GM08714 (cell line): Measurements from ENCODE around the gene TMCC2.

Source experiments
- H3K4me3 ChIP-seq: fragments of 200-500 bp; sonication (Bioruptor generic); 2 replicates; pipeline ENCODE4 v1.5.1; 2014; ENCODE audit warnings: mild to moderate bottlenecking, low read length, inconsistent platforms
- ZNF274 ChIP-seq: IDR thresholded peaks from 2 replicates; pipeline ENCODE4 v1.6.1; 2012; ENCODE audit warnings: mild to moderate bottlenecking, low read depth, low read length

Gene TMCC2

DNA sequence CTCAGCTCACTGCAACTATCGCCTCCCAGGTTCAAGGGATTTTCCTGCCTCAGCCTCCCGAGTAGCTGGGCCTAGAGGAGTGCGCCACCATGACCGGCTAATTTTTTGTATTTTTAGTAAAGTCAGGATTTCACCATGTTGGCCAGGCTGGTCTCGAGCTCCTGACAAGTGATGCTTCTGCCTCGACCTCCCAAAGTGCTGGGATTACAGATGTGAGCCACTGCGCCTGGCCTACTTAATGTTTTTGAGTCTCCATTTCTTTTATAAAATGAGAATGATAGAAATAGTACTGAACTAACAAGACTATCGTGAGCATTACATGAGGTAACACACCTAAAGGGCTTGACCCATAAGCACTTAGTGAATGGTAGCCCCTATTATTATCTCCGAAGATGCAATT, 72.4 kb downstream of the TMCC2 start:
- H3K4me3 ChIP-seq, result no peak overlapping the region
- no peak for TF ChIP-seq ZNF274

DNA sequence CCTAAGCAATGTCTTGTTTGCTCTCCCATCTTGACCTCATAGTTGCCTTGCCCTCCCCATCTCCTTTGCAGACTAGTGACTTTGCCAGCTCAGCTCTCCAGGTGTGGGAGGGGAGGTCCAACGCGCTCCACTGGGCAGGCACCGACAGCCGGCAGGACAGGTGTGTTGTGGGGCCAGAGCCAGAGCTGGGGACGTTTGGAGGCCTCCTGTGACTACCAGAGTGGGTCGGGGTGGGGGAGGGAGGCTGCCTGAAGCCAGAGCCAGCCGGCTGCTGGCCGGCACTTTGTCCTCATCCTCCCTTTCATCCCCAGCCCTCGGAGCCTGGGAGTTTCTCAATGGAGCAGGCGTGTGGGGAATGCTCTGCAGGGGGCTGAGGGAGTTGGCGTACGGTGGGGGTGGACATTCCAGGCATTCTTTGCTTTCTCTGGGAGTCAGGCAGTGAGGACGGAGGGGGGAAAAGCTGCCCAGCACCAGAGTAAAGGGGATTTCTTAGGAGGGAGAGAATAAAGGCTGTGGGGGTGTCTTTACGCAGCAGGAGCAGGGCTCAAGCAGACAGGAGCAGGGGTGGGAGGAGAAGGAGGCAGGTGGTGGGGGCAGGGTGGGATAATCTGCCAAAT, 73.6 kb downstream of the TMCC2 start:
- H3K4me3 ChIP-seq, result no peak overlapping the region
- TF ChIP-seq ZNF274, result no peak

DNA sequence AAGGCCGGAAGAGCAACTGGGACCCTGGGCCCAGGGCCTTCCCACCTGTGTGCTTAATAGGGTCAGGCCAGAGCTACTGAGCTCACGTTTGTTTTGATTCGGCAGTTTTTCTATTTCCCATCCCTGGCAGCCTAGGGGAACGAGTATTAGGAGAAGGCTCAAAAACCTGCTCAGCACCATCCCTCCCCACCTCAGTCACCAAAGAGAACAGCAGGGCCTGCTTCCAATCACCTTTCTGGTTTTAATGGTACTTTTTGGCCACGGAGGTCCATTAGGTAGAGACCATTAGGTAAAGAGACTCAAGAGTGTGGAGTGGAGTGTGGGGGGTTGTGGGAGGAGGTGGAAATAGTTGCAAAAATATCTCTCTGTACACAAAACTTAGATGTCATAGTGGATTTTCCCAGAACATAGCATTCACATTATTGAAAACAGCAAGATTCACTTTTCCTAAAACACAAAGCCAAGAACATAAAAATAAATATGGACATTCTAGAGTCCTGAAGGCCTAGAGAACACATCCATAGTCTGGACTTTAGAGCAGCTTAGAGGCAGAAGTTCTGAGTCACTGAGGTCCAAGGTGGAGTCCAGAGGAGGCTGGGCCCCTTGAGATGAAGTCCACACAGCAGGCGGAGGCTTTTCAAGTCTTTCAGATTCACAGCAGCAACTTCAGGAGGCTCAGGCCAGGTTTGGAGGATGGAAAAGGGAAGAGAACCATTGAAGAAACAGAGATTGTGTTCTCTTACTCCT, 74.3 kb downstream of the TMCC2 start:
- no peak for TF ChIP-seq ZNF274
- no peak overlapping the region for H3K4me3 ChIP-seq

DNA sequence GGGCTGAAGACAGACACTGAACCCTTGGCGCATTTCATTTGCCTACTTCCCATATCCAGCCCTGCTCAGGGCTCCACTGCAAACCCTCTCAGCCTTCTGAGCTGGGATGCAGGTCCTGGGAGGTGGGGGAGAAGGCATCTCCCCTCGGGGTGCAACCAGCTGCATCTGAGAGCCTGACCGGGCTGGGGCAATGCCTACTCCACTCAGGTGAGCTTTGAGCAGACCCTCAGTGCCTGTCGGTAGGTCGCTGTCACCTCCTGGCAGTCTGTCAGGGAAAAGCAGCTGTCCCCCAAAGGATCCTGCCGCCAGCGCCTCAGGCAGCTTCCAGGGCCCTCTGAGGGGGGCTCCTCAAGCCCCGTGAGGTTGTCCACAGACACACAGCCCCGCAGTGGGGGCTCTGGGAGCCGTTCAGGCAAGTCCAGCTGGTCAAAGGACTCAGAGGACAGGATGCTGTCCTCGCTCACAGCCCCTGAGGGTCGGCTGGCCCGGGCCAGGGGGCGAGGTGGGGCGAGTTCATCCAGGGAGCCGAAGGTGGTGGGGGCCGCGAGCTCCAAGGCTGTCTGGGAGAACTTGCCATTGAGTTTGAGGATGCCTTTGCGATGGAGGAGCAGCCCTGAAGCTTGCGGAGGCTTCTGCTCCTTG, 75.6 kb downstream of the TMCC2 start:
- no peak for TF ChIP-seq ZNF274
- H3K4me3 ChIP-seq, result no peak overlapping the region

DNA sequence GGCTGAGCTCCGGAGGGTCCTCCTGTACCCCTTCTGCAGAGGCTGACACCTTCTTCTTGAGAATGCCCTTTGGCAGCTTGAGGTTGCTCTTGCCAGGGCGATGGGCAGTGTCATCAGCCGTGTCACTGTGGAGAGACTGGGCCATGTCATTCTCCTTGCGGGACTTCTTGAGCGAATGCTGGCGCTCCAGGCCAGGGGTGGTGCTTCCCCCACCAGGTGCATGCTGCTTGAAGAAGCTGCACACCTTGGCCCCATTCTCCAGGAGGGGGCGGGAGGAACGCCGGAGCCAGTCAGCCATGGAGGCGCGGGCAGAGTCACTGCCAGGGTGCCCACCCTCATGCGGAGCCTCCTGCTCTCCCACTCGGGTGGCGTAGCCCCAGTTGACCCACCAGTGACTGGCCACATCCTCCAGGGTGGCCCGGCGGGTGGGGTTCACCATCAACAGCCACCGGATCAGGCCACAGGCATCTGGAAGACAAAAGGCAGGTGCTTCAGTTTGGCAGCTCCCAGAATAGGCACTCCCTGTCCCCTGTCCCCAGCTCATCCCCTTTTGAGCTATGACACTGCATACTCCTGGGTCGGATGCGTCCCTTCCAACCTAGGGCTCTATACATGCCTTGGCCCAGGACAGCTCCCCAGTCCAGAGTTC, 76.4 kb downstream of the TMCC2 start:
- no peak for TF ChIP-seq ZNF274
- H3K4me3 ChIP-seq, result no peak overlapping the region

DNA sequence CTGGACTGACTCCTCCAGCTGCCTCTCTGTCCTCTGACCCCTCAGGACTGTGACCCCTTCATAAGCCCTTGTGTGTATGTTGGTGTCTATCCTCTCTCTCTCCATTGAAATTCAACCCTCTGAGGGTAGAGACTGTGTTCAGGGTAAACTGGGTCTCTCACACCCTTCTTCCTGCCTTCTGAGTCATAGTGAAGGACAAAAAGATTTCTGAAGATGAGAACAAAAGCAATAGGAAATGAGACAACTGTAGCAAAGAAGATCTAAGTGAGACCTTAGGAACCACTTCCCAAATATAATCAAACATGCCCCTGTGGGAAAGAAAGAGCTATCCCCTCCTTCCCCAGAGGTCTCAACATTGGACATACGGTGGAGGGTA, 76.9 kb downstream of the TMCC2 start:
- no peak for TF ChIP-seq ZNF274
- no peak overlapping the region for H3K4me3 ChIP-seq

DNA sequence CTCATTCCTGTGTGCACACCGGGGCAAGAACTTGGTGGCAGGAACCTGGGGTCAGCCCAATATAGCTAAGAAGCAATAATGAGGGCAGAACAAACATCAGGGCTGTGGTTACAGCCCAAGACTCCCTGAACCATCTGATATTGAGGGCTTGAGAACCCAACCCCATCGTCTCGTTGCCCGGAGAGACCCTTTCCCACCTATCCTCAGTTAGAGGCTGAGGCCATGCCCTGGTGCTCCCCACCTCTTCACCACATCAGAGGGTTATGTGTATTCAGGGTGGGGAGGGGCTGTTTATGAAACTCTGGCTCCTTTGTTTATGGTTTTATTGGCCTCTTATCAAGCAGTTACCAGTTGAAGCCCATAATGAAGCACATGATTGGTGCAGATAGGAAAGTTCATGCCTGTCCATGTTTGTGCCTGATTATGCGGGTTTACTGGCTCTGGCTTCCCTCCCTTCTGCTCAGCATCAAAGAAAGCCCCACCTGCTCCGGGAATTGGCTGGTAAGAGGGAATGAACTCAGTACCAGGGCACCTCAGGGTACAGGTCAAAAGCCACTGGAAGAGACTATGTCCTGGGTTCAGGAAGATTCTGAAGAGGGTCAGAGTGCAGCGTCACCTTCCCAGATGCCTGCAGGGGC, 79.3 kb downstream of the TMCC2 start:
- TF ChIP-seq ZNF274, result no peak
- no peak overlapping the region for H3K4me3 ChIP-seq

DNA sequence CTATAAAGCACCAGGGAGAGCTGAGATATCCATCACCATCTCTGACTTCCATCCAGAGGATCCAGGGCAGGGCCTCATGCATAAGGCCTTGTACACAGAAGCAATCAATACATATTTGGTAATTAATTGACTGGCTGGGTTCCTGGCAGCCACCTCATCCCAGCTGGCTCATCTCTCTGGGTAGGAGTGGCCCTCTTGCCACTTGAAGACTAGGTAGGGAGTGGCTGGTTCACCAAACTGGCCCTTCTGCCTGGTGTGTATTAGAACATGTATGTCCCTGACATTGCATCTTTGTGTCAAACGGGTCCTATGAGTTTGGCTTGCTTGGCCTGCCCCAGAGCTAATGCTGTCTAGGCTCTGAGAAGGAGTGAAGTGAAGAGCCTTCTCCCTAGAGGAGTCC, 82.0 kb downstream of the TMCC2 start:
- no peak for TF ChIP-seq ZNF274
- no peak overlapping the region for H3K4me3 ChIP-seq

DNA sequence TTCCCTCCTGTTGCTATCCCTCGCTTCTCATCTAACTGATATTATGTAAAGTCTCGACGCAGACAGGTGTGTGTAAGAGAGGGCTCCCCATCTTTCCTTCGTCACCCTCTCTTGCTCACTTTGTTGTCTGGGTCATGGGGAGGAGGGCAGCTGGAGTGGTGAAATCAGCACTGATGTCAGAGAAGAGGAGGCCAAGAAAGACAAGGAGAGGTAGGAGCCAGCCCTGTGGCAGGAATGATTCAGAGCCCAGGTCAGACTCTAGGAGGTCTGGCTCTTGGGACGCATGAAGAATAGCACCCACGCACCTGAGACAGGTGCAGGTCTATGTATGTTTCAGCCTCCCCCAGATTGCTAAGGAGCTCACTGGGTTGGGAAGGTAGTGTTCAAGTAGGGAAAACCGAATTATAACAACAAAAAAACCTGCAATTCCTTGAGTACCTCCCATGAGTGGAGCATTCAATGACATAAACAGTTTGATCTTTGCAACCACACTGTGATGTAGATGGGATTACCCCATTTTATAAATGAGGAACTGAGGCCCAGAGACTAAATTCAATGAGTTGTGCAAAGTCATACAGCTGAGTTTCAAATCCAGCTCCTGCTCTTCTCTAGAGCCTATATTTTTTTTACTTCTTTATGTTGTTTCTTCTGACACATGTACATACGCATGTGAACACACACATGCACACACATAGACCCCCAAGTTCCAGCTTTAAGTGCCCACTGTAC, 83.4 kb downstream of the TMCC2 start:
- no peak for TF ChIP-seq ZNF274
- no peak overlapping the region for H3K4me3 ChIP-seq

DNA sequence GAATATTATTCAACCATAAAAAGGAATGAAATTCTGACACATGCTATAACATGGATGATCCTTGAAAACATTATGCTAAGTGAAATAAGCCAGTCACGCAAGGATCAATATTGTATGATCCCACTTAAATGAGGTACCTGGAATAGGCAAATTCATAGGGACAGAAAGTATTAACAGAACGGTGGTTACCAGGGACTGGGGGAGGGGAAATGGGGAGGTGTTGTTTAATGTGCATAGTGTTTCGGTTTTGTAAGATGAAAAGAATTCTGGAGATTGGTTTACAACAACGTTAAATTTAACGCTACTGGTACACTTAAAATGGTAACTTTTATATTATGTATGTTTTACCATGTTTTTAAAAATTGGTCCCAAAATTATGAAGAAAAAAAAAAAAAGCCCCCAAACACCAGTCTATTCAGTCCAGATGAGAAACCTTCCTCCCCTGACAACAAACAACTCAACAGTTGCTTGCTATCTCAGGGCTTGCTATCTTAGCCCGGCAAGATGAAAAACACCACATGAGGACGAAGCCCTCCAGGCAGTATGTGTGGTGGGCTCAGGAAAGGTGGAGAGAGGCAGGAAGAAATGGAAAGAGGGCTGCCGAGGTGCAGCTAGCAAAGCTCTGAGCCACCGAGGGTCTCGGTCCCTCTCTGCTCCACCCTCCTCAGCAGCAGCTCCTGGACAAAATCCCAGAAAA, 85.3 kb downstream of the TMCC2 start:
- TF ChIP-seq ZNF274, result no peak
- H3K4me3 ChIP-seq, result no peak overlapping the region

DNA sequence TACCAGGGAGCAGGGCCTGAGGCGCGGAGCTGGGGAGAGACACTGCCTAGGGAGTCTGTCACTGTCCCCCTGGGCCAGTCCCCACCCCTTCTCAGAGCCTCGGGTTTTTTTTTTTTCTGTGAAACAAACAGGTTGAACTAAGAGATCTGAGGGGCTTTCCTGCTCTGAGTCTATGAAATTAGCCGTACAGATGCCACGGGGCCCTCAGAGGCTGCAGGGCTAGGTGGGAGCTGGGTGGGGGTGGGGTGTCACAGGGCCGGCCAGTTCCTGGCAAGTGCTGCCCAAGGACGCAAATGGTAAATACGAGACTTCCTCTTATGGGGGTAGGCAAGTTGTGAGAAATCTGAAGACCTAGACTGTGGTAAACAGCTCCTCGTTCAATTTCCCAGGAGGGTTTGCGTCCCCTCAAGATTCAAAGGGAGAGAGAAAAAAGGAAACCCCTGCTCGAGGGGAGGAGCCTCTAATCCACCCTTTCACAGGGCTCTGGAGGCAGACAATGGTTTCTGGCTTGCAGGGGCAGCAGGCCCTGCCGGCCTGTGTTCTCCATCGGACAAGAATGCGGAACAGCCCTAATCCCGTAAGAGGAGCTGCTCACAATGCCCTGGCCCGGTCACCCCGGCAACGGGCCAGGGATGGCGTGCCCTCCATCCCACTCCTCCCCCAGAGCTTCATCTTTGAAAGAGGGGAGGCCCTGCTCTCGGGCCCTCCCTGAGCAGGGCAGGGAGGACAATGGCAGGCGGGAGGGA, 86.0 kb downstream of the TMCC2 start:
- no peak for TF ChIP-seq ZNF274
- no peak overlapping the region for H3K4me3 ChIP-seq

DNA sequence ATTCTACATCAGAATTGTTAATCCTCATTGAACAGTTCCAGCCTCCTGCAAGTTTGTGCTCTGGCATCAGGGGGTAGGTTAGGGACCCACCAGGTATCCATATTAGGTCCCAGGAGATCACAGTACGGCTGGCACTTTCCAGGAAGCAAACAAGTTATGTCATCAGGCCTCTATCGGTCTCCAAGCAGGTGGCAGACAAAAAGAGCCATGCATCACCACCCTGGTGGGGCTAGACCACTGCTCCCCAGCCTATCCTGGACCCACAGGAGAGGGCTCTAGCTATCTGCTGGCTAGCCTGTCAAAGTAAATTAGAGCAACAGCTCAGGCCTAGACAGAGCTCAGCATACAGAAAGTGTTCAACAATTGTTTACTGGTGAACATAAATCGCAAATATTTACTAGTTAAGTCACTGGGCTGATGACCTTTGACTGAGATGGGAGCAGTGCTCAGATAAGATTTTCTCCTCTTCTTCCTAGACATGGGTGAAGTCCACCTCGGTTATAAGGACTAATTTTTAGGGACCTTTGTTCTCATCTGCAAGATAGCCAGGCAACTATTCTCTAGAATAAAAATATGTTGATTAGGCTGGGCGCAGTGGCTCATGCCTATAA, 87.4 kb downstream of the TMCC2 start:
- H3K4me3 ChIP-seq, result no peak overlapping the region
- no peak for TF ChIP-seq ZNF274
